Neural progenitor cell (in vitro differentiated cells): ENCODE data around the gene LPP. TPM values are rescaled to one million over a fixed set of nuclear protein-coding genes. Genes with fewer than 3 reads are reported as not detected.

Experiments
- DNase-seq: peaks from one replicate; pipeline ENCODE4 v3.0.0-alpha.2; 2016; ENCODE audit warnings: low spot score
- H2AFZ ChIP-seq: fragments of 200-600 bp; sonication (generic); replicated peaks from 2 replicates; pipeline ENCODE4 v1.6.1; 2016; ENCODE audit warnings: antibody characterized with exemption
- H3F3A ChIP-seq: fragments of 200-600 bp; sonication (generic); 2 replicates; pipeline ENCODE4 v1.6.1; 2016; ENCODE audit warnings: antibody characterized with exemption, low read depth
- H3K27ac ChIP-seq: fragments of 200-600 bp; sonication (generic); 2 replicates; pipeline ENCODE4 v1.5.1; 2016; ENCODE audit warnings: mild to moderate bottlenecking
- H3K27me3 ChIP-seq: fragments of 200-600 bp; sonication (generic); 2 replicates; pipeline ENCODE4 v1.6.1; 2016; ENCODE audit warnings: mild to moderate bottlenecking, moderate library complexity
- H3K36me3 ChIP-seq: fragments of 200-600 bp; sonication (generic); 2 replicates; pipeline ENCODE4 v1.5.1; 2016
- H3K4me1 ChIP-seq: fragments of 200-600 bp; sonication (generic); 2 replicates; pipeline ENCODE4 v1.6.1; 2016; ENCODE audit warnings: mixed run types
- H3K4me2 ChIP-seq: fragments of 200-600 bp; sonication (generic); 2 replicates; pipeline ENCODE4 v1.6.1; 2016
- H3K4me3 ChIP-seq: fragments of 200-600 bp; sonication (generic); 2 replicates; pipeline ENCODE4 v1.5.1; 2016
- H3K79me2 ChIP-seq: fragments of 200-600 bp; sonication (generic); 2 replicates; pipeline ENCODE4 v1.6.1; 2016; ENCODE audit warnings: low read depth
- H3K9ac ChIP-seq: fragments of 200-600 bp; sonication (generic); 2 replicates; pipeline ENCODE4 v1.6.1; 2016
- H3K9me3 ChIP-seq: fragments of 200-600 bp; sonication (generic); 2 replicates; pipeline ENCODE4 v1.5.1; 2016; ENCODE audit warnings: low read depth
- H4K20me1 ChIP-seq: fragments of 200-600 bp; sonication (generic); 2 replicates; pipeline ENCODE4 v1.6.1; 2016; ENCODE audit warnings: low read depth
- H3K27ac Mint-ChIP-seq: 3 replicates; pipeline ENCODE4 v1.8.0; 2021; ENCODE audit warnings: mixed read lengths
- H3K27me3 Mint-ChIP-seq: 2 replicates; pipeline ENCODE4 v1.8.0; 2022; ENCODE audit warnings: low read depth, mild to moderate bottlenecking, inconsistent platforms, moderate library complexity, mixed read lengths; ENCODE audit not compliant: insufficient read depth
- H3K36me3 Mint-ChIP-seq: 3 replicates; pipeline ENCODE4 v1.8.0; 2021; ENCODE audit warnings: mixed read lengths
- H3K4me1 Mint-ChIP-seq: 3 replicates; pipeline ENCODE4 v1.8.0; 2021; ENCODE audit warnings: mixed read lengths
- H3K4me3 Mint-ChIP-seq: 3 replicates; pipeline ENCODE4 v1.8.0; 2021; ENCODE audit warnings: mild to moderate bottlenecking, moderate library complexity, mixed read lengths
- H3K9me3 Mint-ChIP-seq: 3 replicates; pipeline ENCODE4 v1.8.0; 2020; ENCODE audit warnings: mixed read lengths
- EZH2 ChIP-seq: fragments of 200-600 bp; sonication (generic); IDR thresholded peaks from 2 replicates; pipeline ENCODE4 v1.6.1; 2017; ENCODE audit warnings: antibody characterized with exemption, mild to moderate bottlenecking, moderate library complexity
- EZH2phosphoT487 ChIP-seq: fragments of 200-600 bp; sonication (generic); IDR thresholded peaks from 2 replicates; pipeline ENCODE4 v1.6.1; 2017; ENCODE audit warnings: antibody characterized with exemption
- microRNA counts: library from miRNA; unstranded; fragments of <30 nt; microRNA quantifications from one replicate; lab custom pipeline; 2016
- microRNA-seq: library from miRNA; unstranded; fragments of <30 nt; microRNA quantifications from one replicate; pipeline ENCODE4, GENCODE V29; 2016
- small RNA-seq: library from RNA; depleted of rRNA; stranded (forward); fragments of <200 nt; gene quantifications from one replicate; pipeline ENCODE3, GENCODE V24; 2015
- total RNA-seq: library from RNA; depleted of rRNA; stranded (reverse); fragments of >200 nt; gene quantifications from 2 replicates; pipeline ENCODE4 v1.2.3, GENCODE V29; 2015; ENCODE audit warnings: low replicate concordance
- TF ChIP-seq, protein P1 (sequence below): fragments of 200-600 bp; sonication (generic); IDR thresholded peaks from 2 replicates; pipeline ENCODE4 v1.5.1; 2017; ENCODE audit warnings: antibody characterized with exemption, mild to moderate bottlenecking

The LPP gene
- total RNA-seq, 1 donor from 2014 or later: 18.9 TPM

DNA sequence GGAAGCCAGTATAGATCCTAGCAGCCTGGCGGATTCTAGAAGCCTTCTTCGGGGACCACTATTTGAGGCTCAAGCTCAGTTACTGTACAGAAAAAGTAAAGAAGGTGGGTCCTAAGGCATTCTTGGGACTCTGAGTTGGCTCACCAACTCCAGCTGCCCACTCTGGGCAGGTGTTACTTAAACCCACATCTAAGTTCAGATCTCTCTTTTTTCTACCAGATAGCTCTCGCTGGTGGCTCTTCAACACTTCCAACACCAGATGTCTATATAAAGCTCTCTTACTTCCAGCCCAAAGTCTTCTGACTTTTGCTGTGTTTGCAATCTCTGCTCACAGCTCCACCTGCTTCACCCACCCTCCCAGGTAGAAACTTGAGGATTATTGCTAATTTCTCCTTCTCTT lies 785.0 kb downstream of the LPP start:
- Histone ChIP-seq H3K36me3 (no peaks in the 10 kb centered on the region), H3K27me3 (no peaks in the 10 kb centered on the region), H3K79me2 (no peaks in the 10 kb centered on the region), H3K4me3 (no peak overlapping the region), H3K4me1 (peaks cover 2% of the 10 kb centered on the region), H2AFZ (no peak overlapping the region), H3F3A (no peaks in the 10 kb centered on the region), H3K9me3 (no peaks in the 10 kb centered on the region), H3K9ac (no peak overlapping the region), H4K20me1 (no peaks in the 10 kb centered on the region), H3K4me2 (no peak overlapping the region), H3K27ac (no peak overlapping the region)
- peaks cover 2% of the 10 kb centered on the region for H3K36me3 Mint-ChIP-seq
- TF ChIP-seq EZH2 (no peak), EZH2phosphoT487 (no peak)
- TF ChIP-seq, protein P1, sequence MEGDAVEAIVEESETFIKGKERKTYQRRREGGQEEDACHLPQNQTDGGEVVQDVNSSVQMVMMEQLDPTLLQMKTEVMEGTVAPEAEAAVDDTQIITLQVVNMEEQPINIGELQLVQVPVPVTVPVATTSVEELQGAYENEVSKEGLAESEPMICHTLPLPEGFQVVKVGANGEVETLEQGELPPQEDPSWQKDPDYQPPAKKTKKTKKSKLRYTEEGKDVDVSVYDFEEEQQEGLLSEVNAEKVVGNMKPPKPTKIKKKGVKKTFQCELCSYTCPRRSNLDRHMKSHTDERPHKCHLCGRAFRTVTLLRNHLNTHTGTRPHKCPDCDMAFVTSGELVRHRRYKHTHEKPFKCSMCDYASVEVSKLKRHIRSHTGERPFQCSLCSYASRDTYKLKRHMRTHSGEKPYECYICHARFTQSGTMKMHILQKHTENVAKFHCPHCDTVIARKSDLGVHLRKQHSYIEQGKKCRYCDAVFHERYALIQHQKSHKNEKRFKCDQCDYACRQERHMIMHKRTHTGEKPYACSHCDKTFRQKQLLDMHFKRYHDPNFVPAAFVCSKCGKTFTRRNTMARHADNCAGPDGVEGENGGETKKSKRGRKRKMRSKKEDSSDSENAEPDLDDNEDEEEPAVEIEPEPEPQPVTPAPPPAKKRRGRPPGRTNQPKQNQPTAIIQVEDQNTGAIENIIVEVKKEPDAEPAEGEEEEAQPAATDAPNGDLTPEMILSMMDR: no peak
- H3K27me3 Mint-ChIP-seq: no peaks in the 10 kb centered on the region
- no peaks in the 10 kb centered on the region for H3K9me3 Mint-ChIP-seq
- H3K4me3 Mint-ChIP-seq: no peak overlapping the region
- peaks cover 6% of the 10 kb centered on the region for H3K4me1 Mint-ChIP-seq
- no peak overlapping the region for H3K27ac Mint-ChIP-seq
- DNase-seq: no peak

DNA sequence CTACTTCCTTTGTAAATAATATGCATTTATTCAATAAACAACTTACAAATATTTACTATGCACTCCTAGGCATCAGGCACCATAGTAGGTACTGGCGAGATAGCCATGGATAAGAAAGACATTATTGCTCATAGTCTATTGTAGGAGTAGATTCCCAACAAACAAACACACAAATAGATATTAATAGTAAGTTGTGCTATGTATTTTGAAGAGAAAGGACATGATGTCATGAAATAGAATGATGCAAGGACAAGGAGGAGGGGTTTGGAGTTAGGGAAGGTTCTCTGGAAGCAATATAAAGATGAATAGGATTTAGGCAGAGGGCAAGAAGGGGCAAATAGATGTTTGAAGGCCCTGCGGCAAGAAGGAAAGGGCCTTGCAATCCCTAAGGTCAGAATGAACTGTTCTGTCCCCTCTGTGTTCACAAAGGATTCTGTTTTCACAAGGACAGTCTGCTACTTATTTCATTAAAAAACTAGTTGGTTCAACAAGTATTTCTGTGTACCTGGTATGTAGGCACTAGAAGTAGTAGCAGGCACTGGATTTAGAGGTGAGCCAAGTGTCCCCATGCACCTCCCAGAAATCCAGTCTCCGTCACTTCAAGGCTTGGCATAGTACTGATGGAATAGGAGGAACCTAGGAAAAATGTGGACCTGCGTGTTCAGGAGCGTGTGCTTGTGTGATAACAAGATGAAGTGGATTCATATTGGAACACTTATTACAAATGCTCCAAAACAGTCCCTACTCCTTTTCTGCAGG lies 786.0 kb downstream of the LPP start:
- Mint-ChIP-seq H3K4me3 (no peak overlapping the region), H3K4me1 (peaks cover 6% of the 10 kb centered on the region), H3K27ac (no peak overlapping the region), H3K27me3 (no peaks in the 10 kb centered on the region), H3K9me3 (no peaks in the 10 kb centered on the region), H3K36me3 (peaks cover 2% of the 10 kb centered on the region)
- no peaks in the 10 kb centered on the region for H4K20me1 ChIP-seq
- H3K27ac ChIP-seq: no peak overlapping the region
- H3K36me3 ChIP-seq: no peaks in the 10 kb centered on the region
- H3F3A ChIP-seq: no peaks in the 10 kb centered on the region
- H3K4me3 ChIP-seq: no peak overlapping the region
- no peaks in the 10 kb centered on the region for H3K9me3 ChIP-seq
- H3K79me2 ChIP-seq: no peaks in the 10 kb centered on the region
- H3K9ac ChIP-seq: no peak overlapping the region
- TF ChIP-seq EZH2phosphoT487: no peak
- no peak for TF ChIP-seq EZH2
- TF ChIP-seq, protein P1: no peak
- no peak for DNase-seq
- H3K4me1 ChIP-seq: peaks cover 2% of the 10 kb centered on the region
- H3K4me2 ChIP-seq: no peak overlapping the region
- no peak overlapping the region for H2AFZ ChIP-seq
- H3K27me3 ChIP-seq: no peaks in the 10 kb centered on the region

MicroRNAs encoded within 50 kb of the gene (microRNA counts, 767-probe panel; counts per million panel counts)
- microRNA hsa-miR-28-3p (lab: Ali Mortazavi, UCI) (460 counts per million, percentile 90 among the panel's probes with 10 or more counts), microRNA hsa-miR-28-5p (lab: Ali Mortazavi, UCI) (7,217 counts per million, percentile 93 among the panel's probes with 10 or more counts)

Small RNA genes lying within 50 kb of the gene (microRNA-seq; reads per million reads assigned to microRNA genes)
- gene MIR28: 1,314 reads per million, percentile 94 among the genes with 10 or more reads in this experiment

Small RNA genes lying within 50 kb of the gene (small RNA-seq; reads per million reads assigned to genes)
- gene MIR28: 273 reads per million, percentile 99 among the genes with 10 or more reads in this experiment
